ENCODE data around the gene SPINK2. TPM values are rescaled to one million over a fixed set of nuclear protein-coding genes. Genes with fewer than 3 reads are reported as not detected.

The SPINK2 gene
- total RNA-seq, 2 donors from 2014 or later = not detected

- Histone ChIP-seq H3K4me1 (peaks cover 6% of the 10 kb centered on the region), H3K36me3 (replicated peaks in 1 of 2; ENCODE audit: insufficient read depth in 1 of 2, low read depth in 2 of 2) (no peaks in the 10 kb centered on the region), H3K27ac (no peak overlapping the region), H3K9me3 (no peaks in the 10 kb centered on the region), H3K4me3 (no peak overlapping the region), H3K27me3 (no peaks in the 10 kb centered on the region)
- TF ChIP-seq POLR2A (IDR thresholded peaks at IDR 0.05) (no peak), CTCF (IDR thresholded peaks at IDR 0.05) (no peak)
- 17 to 26% methylated on average over 2 of the region's 2 CpGs for WGBS, 2 donors
- ATAC-seq = no peak
- DNase-seq = peak in 1 of 4 donors; percentile 13
- intact Hi-C loops (cut with DNase I) = no loop called here
Measured at GRCh38 chr4:56803471-56803870, 18.0 kb downstream of the SPINK2 start.

GRCh38 chr4:56799824-56800756 lies 21.4 kb downstream of the SPINK2 start:
- Histone ChIP-seq H3K4me1 (peaks cover 6% of the 10 kb centered on the region), H3K9me3 (no peaks in the 10 kb centered on the region), H3K36me3 (replicated peaks in 1 of 2; ENCODE audit: insufficient read depth in 1 of 2, low read depth in 2 of 2) (no peaks in the 10 kb centered on the region), H3K27ac (peak overlapping the region in 3 of 4 donors; percentile 55 to 66 (median 66)), H3K27me3 (no peaks in the 10 kb centered on the region), H3K4me3 (peak overlapping the region in 1 of 2 donors; percentile 63)
- WGBS, 2 donors = 5 to 6% methylated on average over 19 of the region's 19 CpGs
- intact Hi-C loops (cut with DNase I) = no loop called here
- DNase-seq = peak; percentile 80 to 87 (median 84)
- peak; percentile 96 for ATAC-seq
- TF ChIP-seq CTCF (IDR thresholded peaks at IDR 0.05) (peak; percentile 59 to 88 (median 85)), POLR2A (IDR thresholded peaks at IDR 0.05) (no peak)

- ATAC-seq = peak; percentile 33
- Histone ChIP-seq H3K4me3 (no peak overlapping the region), H3K27ac (peak overlapping the region in 2 of 4 donors; percentile 66), H3K9me3 (no peaks in the 10 kb centered on the region), H3K36me3 (replicated peaks in 1 of 2; ENCODE audit: insufficient read depth in 1 of 2, low read depth in 2 of 2) (no peaks in the 10 kb centered on the region), H3K27me3 (no peaks in the 10 kb centered on the region), H3K4me1 (peaks cover 6% of the 10 kb centered on the region)
- DNase-seq = no peak
- 54% methylated on average over 11 of the region's 11 CpGs for WGBS, 2 donors
- intact Hi-C loops (cut with DNase I) = no loop called here
- no peak for TF ChIP-seq CTCF (IDR thresholded peaks at IDR 0.05)
- TF ChIP-seq POLR2A (IDR thresholded peaks at IDR 0.05) = no peak
Measured at GRCh38 chr4:56799161-56799759, 22.2 kb downstream of the SPINK2 start.

- TF ChIP-seq POLR2A (IDR thresholded peaks at IDR 0.05) (no peak), CTCF (IDR thresholded peaks at IDR 0.05) (no peak)
- H3K4me1 ChIP-seq = peaks cover 6% of the 10 kb centered on the region
- no peak overlapping the region for H3K4me3 ChIP-seq
- no peak overlapping the region for H3K27ac ChIP-seq
- ATAC-seq (no peak), DNase-seq (no peak)
- H3K27me3 ChIP-seq = no peaks in the 10 kb centered on the region
- H3K9me3 ChIP-seq = no peaks in the 10 kb centered on the region
- intact Hi-C loops (cut with DNase I) = no loop called here
- 67 to 73% methylated on average over 3 of the region's 3 CpGs for WGBS, 2 donors
- H3K36me3 ChIP-seq (replicated peaks in 1 of 2; ENCODE audit: insufficient read depth in 1 of 2, low read depth in 2 of 2) = no peaks in the 10 kb centered on the region
Measured at GRCh38 chr4:56796211-56796610, 25.3 kb downstream of the SPINK2 start.

Data from body of pancreas (tissue), 4 donors.